ENCODE data around the gene ATP6V0A4. TPM values are rescaled to one million over a fixed set of nuclear protein-coding genes. Genes with fewer than 3 reads are reported as not detected.
A peak's percentile ranks its signal among the peaks of the same experiment; 100 is the strongest.

Gene ATP6V0A4
- total RNA-seq, 1 experiment from 2014 or later: 1.2 TPM

DNA sequence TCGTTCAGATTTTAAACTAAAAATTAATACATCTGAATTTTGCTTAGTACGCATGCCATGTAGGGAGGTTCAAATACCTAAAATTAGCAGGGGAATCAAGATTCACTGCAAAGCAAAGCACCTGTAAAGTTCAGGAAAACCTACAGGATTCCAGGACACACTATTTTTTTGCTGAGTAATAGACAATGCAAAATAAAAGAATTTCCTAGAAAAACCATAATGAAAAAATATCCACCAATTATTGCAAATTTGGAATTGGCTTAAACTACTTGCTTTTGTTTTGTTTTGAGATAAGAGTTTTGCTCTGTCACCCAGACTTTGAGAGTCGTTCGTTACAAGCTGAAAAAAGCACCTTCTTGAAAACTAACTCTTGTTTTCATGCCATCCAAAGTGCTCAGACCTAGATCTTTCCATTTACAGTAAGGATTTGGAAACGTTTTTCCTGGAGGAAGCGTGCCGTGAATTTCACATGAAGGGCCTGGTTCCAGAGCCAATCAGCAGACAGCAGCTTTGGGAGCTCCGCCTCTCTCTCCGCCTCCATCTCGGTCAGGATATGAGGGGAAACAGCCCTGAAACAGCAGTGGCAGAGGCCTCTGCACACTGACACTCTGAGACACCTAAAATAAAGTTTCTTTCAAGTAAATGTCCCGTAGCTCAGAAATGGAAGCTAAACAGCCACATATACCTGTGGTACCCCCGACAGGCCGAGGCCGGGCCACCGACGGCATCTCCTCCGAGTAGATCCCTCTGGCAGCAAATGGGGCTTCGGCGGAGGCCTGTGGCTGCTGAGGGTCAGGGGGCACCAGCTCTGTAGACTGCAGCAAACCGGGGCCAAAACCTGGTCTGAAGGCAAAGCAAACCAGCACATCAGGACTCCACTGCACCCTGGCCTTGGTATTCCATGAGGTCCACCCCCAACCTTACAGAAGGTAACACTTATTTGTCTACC is 45.9 kb upstream of the ATP6V0A4 start:
- Histone ChIP-seq H3K4me3 (ENCODE audit: low read depth, low read length) (no peak overlapping the region), H3K9me3 (no peaks in the 10 kb centered on the region), H3K27me3 (replicated peaks; ENCODE audit: control insufficient read depth, insufficient read depth, low read length) (no peaks in the 10 kb centered on the region), H3K36me3 (ENCODE audit: control insufficient read depth, insufficient read depth, low read length) (no peaks in the 10 kb centered on the region; the same call in 1 of the 2 replicates), H3K4me1 (no peaks in the 10 kb centered on the region)
- TF ChIP-seq, protein P1, sequence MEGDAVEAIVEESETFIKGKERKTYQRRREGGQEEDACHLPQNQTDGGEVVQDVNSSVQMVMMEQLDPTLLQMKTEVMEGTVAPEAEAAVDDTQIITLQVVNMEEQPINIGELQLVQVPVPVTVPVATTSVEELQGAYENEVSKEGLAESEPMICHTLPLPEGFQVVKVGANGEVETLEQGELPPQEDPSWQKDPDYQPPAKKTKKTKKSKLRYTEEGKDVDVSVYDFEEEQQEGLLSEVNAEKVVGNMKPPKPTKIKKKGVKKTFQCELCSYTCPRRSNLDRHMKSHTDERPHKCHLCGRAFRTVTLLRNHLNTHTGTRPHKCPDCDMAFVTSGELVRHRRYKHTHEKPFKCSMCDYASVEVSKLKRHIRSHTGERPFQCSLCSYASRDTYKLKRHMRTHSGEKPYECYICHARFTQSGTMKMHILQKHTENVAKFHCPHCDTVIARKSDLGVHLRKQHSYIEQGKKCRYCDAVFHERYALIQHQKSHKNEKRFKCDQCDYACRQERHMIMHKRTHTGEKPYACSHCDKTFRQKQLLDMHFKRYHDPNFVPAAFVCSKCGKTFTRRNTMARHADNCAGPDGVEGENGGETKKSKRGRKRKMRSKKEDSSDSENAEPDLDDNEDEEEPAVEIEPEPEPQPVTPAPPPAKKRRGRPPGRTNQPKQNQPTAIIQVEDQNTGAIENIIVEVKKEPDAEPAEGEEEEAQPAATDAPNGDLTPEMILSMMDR (IDR thresholded peaks at IDR 0.05; ENCODE audit: insufficient read depth in 1 of 2, low read depth in 1 of 2, low read length in 1 of 2, severe bottlenecking in 1 of 2, unreplicated experiment in 1 of 2): no peak
- DNase-seq: no peak
- H3K4me3 Mint-ChIP-seq (ENCODE audit: unreplicated experiment): no peak overlapping the region
- intact Hi-C loops (cut with micrococcal nuclease; ENCODE audit: unreplicated experiment): no loop called here
- H3K36me3 Mint-ChIP-seq (ENCODE audit: insufficient read depth, unreplicated experiment): peaks cover 24% of the 10 kb centered on the region
- ChIA-PET POLR2A (no interaction called here), CTCF (no interaction called here)
- no peak overlapping the region for H3K27ac Mint-ChIP-seq (ENCODE audit: unreplicated experiment)
- H3K27me3 Mint-ChIP-seq (ENCODE audit: insufficient read depth, unreplicated experiment): no peaks in the 10 kb centered on the region
- BruUV-seq (replicated peaks): no TSS peak
- no peaks in the 10 kb centered on the region for H3K4me1 Mint-ChIP-seq (ENCODE audit: low read depth, unreplicated experiment)
- H3K9me3 Mint-ChIP-seq (ENCODE audit: unreplicated experiment): no peaks in the 10 kb centered on the region

DNA sequence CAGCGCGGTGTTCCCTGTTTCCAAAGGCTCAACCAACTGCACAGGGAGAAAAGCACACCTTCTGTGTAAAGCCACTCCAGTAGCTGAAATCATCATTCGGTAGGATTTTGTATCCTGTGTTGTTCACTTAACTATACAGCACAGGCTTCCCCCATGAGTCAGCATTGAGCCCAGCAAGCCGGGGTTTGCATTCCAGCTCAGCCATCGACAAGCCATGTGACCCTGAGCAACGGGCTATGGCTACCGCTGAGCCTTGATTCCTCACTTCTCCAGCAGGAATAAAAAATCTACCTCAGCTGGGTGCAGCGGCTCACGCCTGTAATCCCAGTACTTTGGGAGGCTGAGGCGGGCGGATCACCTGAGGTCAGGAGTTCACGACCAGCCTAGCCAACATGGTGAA is 44.1 kb upstream of the ATP6V0A4 start:
- CTCF ChIA-PET: no interaction called here

DNA sequence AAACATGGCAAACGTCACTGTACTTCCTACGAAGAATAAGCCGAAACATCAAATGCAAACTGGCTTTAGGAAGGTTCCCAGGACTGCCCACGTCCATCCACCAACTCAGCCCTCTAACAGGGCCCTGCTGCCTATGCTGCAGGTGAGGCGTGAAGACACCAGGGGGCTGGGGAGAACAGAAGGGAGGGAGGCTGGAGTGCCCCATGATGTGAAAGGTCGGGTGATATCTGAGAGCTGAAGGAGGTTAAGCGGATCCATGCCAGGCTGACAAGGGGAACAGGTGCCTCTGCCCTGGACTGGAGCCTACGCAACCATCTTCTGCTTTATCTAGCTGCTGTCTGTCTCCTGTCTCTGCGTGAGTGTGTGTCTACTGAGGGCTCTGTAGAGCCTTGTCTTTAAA is 40.2 kb upstream of the ATP6V0A4 start:
- H3K4me3 ChIP-seq (ENCODE audit: low read depth, low read length): no peak overlapping the region
- intact Hi-C loops (cut with micrococcal nuclease; ENCODE audit: unreplicated experiment): no loop called here
- ChIA-PET POLR2A (no interaction called here), CTCF (no interaction called here)
- H3K9me3 ChIP-seq: no peaks in the 10 kb centered on the region
- no peaks in the 10 kb centered on the region for H3K4me1 ChIP-seq
- TF ChIP-seq, protein P1 (IDR thresholded peaks at IDR 0.05; ENCODE audit: insufficient read depth in 1 of 2, low read depth in 1 of 2, low read length in 1 of 2, severe bottlenecking in 1 of 2, unreplicated experiment in 1 of 2): no peak
- Mint-ChIP-seq H3K27ac (ENCODE audit: unreplicated experiment) (no peak overlapping the region), H3K9me3 (ENCODE audit: unreplicated experiment) (no peaks in the 10 kb centered on the region), H3K4me3 (ENCODE audit: unreplicated experiment) (no peak overlapping the region), H3K4me1 (ENCODE audit: low read depth, unreplicated experiment) (no peaks in the 10 kb centered on the region), H3K27me3 (ENCODE audit: insufficient read depth, unreplicated experiment) (no peaks in the 10 kb centered on the region), H3K36me3 (ENCODE audit: insufficient read depth, unreplicated experiment) (peaks cover 28% of the 10 kb centered on the region)
- peak in 1 of 2 experiments; percentile 16 for DNase-seq
- no TSS peak for BruUV-seq (replicated peaks)
- no peaks in the 10 kb centered on the region for H3K36me3 ChIP-seq (ENCODE audit: control insufficient read depth, insufficient read depth, low read length)
- H3K27me3 ChIP-seq (replicated peaks; ENCODE audit: control insufficient read depth, insufficient read depth, low read length): no peaks in the 10 kb centered on the region

More for the DNA sequence above, 44.1 kb upstream of the ATP6V0A4 start:
- Histone ChIP-seq H3K27me3 (replicated peaks; ENCODE audit: control insufficient read depth, insufficient read depth, low read length) (no peaks in the 10 kb centered on the region), H3K4me1 (no peaks in the 10 kb centered on the region), H3K4me3 (ENCODE audit: low read depth, low read length) (no peak overlapping the region), H3K9me3 (no peaks in the 10 kb centered on the region), H3K36me3 (ENCODE audit: control insufficient read depth, insufficient read depth, low read length) (no peaks in the 10 kb centered on the region; the same call in 1 of the 2 replicates)
- POLR2A ChIA-PET: no interaction called here
- H3K27ac Mint-ChIP-seq (ENCODE audit: unreplicated experiment): no peak overlapping the region
- no peaks in the 10 kb centered on the region for H3K27me3 Mint-ChIP-seq (ENCODE audit: insufficient read depth, unreplicated experiment)
- H3K4me3 Mint-ChIP-seq (ENCODE audit: unreplicated experiment): no peak overlapping the region
- H3K36me3 Mint-ChIP-seq (ENCODE audit: insufficient read depth, unreplicated experiment): peaks cover 22% of the 10 kb centered on the region
- DNase-seq: no peak
- no peaks in the 10 kb centered on the region for H3K4me1 Mint-ChIP-seq (ENCODE audit: low read depth, unreplicated experiment)
- H3K9me3 Mint-ChIP-seq (ENCODE audit: unreplicated experiment): no peaks in the 10 kb centered on the region
- BruUV-seq (replicated peaks): no TSS peak
- intact Hi-C loops (cut with micrococcal nuclease; ENCODE audit: unreplicated experiment): no loop called here
- TF ChIP-seq, protein P1 (IDR thresholded peaks at IDR 0.05; ENCODE audit: insufficient read depth in 1 of 2, low read depth in 1 of 2, low read length in 1 of 2, severe bottlenecking in 1 of 2, unreplicated experiment in 1 of 2): no peak

All from Caco-2 (cell line).